Activated naive CD8-positive, alpha-beta T cell treated with anti-CD3 and anti-CD28 coated beads, Interleukin-2, amount 50 U/mL, for 24 hours (primary cell): ENCODE results near the gene ST6GALNAC6.

Experiments used
- ATAC-seq: fragments of 150-1000 bp; cut with Tn5 transposase; one replicate; pipeline ENCODE4 v1.10.0; 2021
- DNase-seq: peaks from one replicate; pipeline ENCODE4 v3.0.0; 2021
- H3K27ac Mint-ChIP-seq: one replicate; pipeline ENCODE4 v1.8.0; 2021; ENCODE audit warnings: mild to moderate bottlenecking, mixed read lengths
- H3K27me3 Mint-ChIP-seq: one replicate; pipeline ENCODE4 v1.8.0; 2021; ENCODE audit warnings: mixed read lengths
- H3K36me3 Mint-ChIP-seq: one replicate; pipeline ENCODE4 v1.8.0; 2021; ENCODE audit warnings: low read depth, mixed read lengths
- H3K4me1 Mint-ChIP-seq: one replicate; pipeline ENCODE4 v1.8.0; 2021; ENCODE audit warnings: mixed read lengths
- H3K4me3 Mint-ChIP-seq: one replicate; pipeline ENCODE4 v1.8.0; 2021; ENCODE audit warnings: mild to moderate bottlenecking, moderate library complexity, mixed read lengths
- H3K9me3 Mint-ChIP-seq: one replicate; pipeline ENCODE4 v1.8.0; 2021; ENCODE audit warnings: mixed read lengths

ST6GALNAC6 gene

GRCh38 chr9:127899128-127899943 is at the start of gene ST6GALNAC6:
ST6GALNAC6 (minus strand) TSS chr9:127899603; CDS start chr9:127897981, 1,622 bp downstream.
- peak within 1 kb of the TSS; percentile 85 for H3K4me3 Mint-ChIP-seq
- H3K4me1 Mint-ChIP-seq = peaks cover 44% of the 10 kb centered on the region
- no peaks in the 10 kb centered on the region for H3K27me3 Mint-ChIP-seq
- peaks cover 33% of the 10 kb centered on the region for H3K36me3 Mint-ChIP-seq
- H3K27ac Mint-ChIP-seq = peak within 1 kb of the TSS; percentile 85
- ATAC-seq (peak; percentile 66), DNase-seq (peak; percentile 84)
- no peaks in the 10 kb centered on the region for H3K9me3 Mint-ChIP-seq

- peaks cover 6% of the 10 kb centered on the region for H3K36me3 Mint-ChIP-seq
- no peak for DNase-seq
- H3K27ac Mint-ChIP-seq = peak overlapping the region; percentile 69
- H3K4me3 Mint-ChIP-seq = no peak overlapping the region
- ATAC-seq = no peak
- peaks cover 51% of the 10 kb centered on the region for H3K4me1 Mint-ChIP-seq
- no peaks in the 10 kb centered on the region for H3K9me3 Mint-ChIP-seq
- H3K27me3 Mint-ChIP-seq = no peaks in the 10 kb centered on the region
Observed at GRCh38 chr9:127947841-127948710, 48.7 kb upstream of the ST6GALNAC6 start.

GRCh38 chr9:127946728-127947127 is 47.3 kb upstream of the ST6GALNAC6 start:
- peaks cover 12% of the 10 kb centered on the region for H3K36me3 Mint-ChIP-seq
- no peak overlapping the region for H3K4me3 Mint-ChIP-seq

GRCh38 chr9:127945942-127946341 is 46.5 kb upstream of the ST6GALNAC6 start:
- H3K36me3 Mint-ChIP-seq = peaks cover 10% of the 10 kb centered on the region

More at GRCh38 chr9:127946728-127947127, 47.3 kb upstream of the ST6GALNAC6 start:
- Mint-ChIP-seq H3K4me1 (peaks cover 49% of the 10 kb centered on the region), H3K27me3 (no peaks in the 10 kb centered on the region), H3K27ac (peak overlapping the region; percentile 14), H3K9me3 (no peaks in the 10 kb centered on the region)
- DNase-seq = no peak
- ATAC-seq = no peak

GRCh38 chr9:127945338-127945737 is 45.9 kb upstream of the ST6GALNAC6 start:
- Mint-ChIP-seq H3K36me3 (peaks cover 14% of the 10 kb centered on the region), H3K9me3 (no peaks in the 10 kb centered on the region), H3K4me3 (no peak overlapping the region), H3K4me1 (peaks cover 38% of the 10 kb centered on the region), H3K27me3 (no peaks in the 10 kb centered on the region), H3K27ac (no peak overlapping the region)
- no peak for ATAC-seq
- DNase-seq = no peak

More at GRCh38 chr9:127945942-127946341, 46.5 kb upstream of the ST6GALNAC6 start:
- no peak overlapping the region for H3K4me3 Mint-ChIP-seq
- no peaks in the 10 kb centered on the region for H3K27me3 Mint-ChIP-seq
- H3K4me1 Mint-ChIP-seq = peaks cover 44% of the 10 kb centered on the region
- no peak overlapping the region for H3K27ac Mint-ChIP-seq
- H3K9me3 Mint-ChIP-seq = no peaks in the 10 kb centered on the region
- DNase-seq (no peak), ATAC-seq (no peak)

GRCh38 chr9:127944586-127945218 is 45.3 kb upstream of the ST6GALNAC6 start:
- Mint-ChIP-seq H3K27me3 (no peaks in the 10 kb centered on the region), H3K4me3 (no peak overlapping the region), H3K4me1 (peaks cover 31% of the 10 kb centered on the region), H3K27ac (no peak overlapping the region), H3K36me3 (peaks cover 14% of the 10 kb centered on the region), H3K9me3 (no peaks in the 10 kb centered on the region)
- no peak for DNase-seq
- ATAC-seq = no peak

GRCh38 chr9:127943731-127944144 is 44.3 kb upstream of the ST6GALNAC6 start:
- Mint-ChIP-seq H3K9me3 (no peaks in the 10 kb centered on the region), H3K27me3 (no peaks in the 10 kb centered on the region), H3K4me1 (peaks cover 29% of the 10 kb centered on the region), H3K4me3 (no peak overlapping the region), H3K36me3 (peaks cover 13% of the 10 kb centered on the region), H3K27ac (peak overlapping the region; percentile 68)
- DNase-seq (peak; percentile 87), ATAC-seq (peak; percentile 78)

GRCh38 chr9:127943011-127943662 is 43.7 kb upstream of the ST6GALNAC6 start:
- H3K36me3 Mint-ChIP-seq = peaks cover 12% of the 10 kb centered on the region
- H3K27me3 Mint-ChIP-seq = no peaks in the 10 kb centered on the region
- ATAC-seq (no peak), DNase-seq (no peak)
- H3K27ac Mint-ChIP-seq = peak overlapping the region; percentile 73
- no peaks in the 10 kb centered on the region for H3K9me3 Mint-ChIP-seq
- no peak overlapping the region for H3K4me3 Mint-ChIP-seq
- H3K4me1 Mint-ChIP-seq = peaks cover 29% of the 10 kb centered on the region

GRCh38 chr9:127942216-127943010 is 43.0 kb upstream of the ST6GALNAC6 start:
- Mint-ChIP-seq H3K36me3 (peaks cover 14% of the 10 kb centered on the region), H3K27ac (peak overlapping the region; percentile 73), H3K4me3 (no peak overlapping the region), H3K4me1 (peaks cover 34% of the 10 kb centered on the region), H3K27me3 (peaks cover 3% of the 10 kb centered on the region), H3K9me3 (no peaks in the 10 kb centered on the region)
- DNase-seq (peak; percentile 61), ATAC-seq (peak; percentile 40)

GRCh38 chr9:127941961-127942215 is 42.5 kb upstream of the ST6GALNAC6 start:
- no peaks in the 10 kb centered on the region for H3K9me3 Mint-ChIP-seq
- H3K4me1 Mint-ChIP-seq = peaks cover 34% of the 10 kb centered on the region
- peaks cover 14% of the 10 kb centered on the region for H3K36me3 Mint-ChIP-seq
- H3K27ac Mint-ChIP-seq = no peak overlapping the region
- peaks cover 3% of the 10 kb centered on the region for H3K27me3 Mint-ChIP-seq
- ATAC-seq (no peak), DNase-seq (no peak)
- H3K4me3 Mint-ChIP-seq = no peak overlapping the region

GRCh38 chr9:127941062-127941960 is 41.9 kb upstream of the ST6GALNAC6 start:
- H3K4me1 Mint-ChIP-seq = peaks cover 36% of the 10 kb centered on the region
- ATAC-seq (no peak), DNase-seq (no peak)
- no peaks in the 10 kb centered on the region for H3K9me3 Mint-ChIP-seq
- peaks cover 17% of the 10 kb centered on the region for H3K36me3 Mint-ChIP-seq
- H3K27me3 Mint-ChIP-seq = peaks cover 3% of the 10 kb centered on the region
- H3K27ac Mint-ChIP-seq = no peak overlapping the region
- H3K4me3 Mint-ChIP-seq = no peak overlapping the region

- Mint-ChIP-seq H3K4me3 (no peak overlapping the region), H3K27me3 (peaks cover 3% of the 10 kb centered on the region), H3K9me3 (no peaks in the 10 kb centered on the region), H3K27ac (no peak overlapping the region), H3K36me3 (peaks cover 24% of the 10 kb centered on the region), H3K4me1 (peaks cover 43% of the 10 kb centered on the region)
- ATAC-seq (no peak), DNase-seq (no peak)
Observed at GRCh38 chr9:127940593-127940992, 41.2 kb upstream of the ST6GALNAC6 start.

GRCh38 chr9:127938298-127938690 is 38.9 kb upstream of the ST6GALNAC6 start:
- DNase-seq = no peak
- H3K4me1 Mint-ChIP-seq = peaks cover 42% of the 10 kb centered on the region
- peaks cover 3% of the 10 kb centered on the region for H3K27me3 Mint-ChIP-seq
- H3K27ac Mint-ChIP-seq = peak overlapping the region; percentile 57
- H3K36me3 Mint-ChIP-seq = peaks cover 27% of the 10 kb centered on the region
- H3K9me3 Mint-ChIP-seq = no peaks in the 10 kb centered on the region
- no peak for ATAC-seq
- peak overlapping the region; percentile 35 for H3K4me3 Mint-ChIP-seq
